ENCODE data around the gene C17orf75.

Gene C17orf75

DNA sequence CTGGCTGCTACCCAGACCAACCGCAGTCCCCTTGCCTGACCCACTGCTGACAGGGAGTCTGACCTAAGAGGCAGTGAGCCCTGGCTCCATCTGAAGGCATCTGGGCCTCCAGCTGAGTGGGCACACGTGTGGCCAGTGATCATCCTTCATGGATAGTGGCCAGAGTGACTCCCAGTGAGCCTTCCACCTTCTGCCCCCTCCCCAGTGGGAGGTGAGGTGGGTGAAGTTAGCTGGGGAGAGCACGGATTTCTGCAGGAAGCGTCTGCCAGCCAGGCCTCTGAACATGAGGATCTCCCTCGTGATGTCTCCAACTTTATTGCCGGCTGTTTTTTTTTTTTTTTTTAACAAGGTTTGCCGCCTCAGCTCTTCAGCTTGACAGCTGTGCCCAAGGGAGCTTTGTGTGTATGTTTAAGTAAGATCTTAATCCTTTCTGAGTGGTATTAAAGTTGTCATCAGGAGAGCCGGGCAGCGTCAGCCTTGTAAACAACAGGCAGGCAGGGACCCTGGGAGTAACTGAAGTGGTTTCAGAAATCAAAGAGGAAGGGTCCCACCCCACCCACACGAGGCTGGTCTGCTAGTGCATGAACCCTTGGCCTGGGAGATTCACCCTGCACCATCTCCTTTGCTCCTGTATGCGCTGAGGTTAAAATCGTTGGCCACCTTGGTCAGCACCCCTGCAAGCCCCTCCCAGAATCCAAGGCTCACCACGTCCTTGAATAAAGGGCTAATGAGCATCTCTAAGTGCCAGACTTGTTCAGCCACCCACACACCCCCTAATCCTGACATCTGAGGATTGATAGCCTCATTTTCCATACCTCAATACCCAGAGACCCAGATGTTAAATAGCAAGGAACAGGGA is 43.0 kb downstream of the C17orf75 start:
- peaks cover 37% of the 10 kb centered on the region for H3K36me3 ChIP-seq
- H3K4me3 ChIP-seq (ENCODE audit: low read depth, low read length) = peak overlapping the region; percentile 25
- H3K9me3 ChIP-seq (ENCODE audit: severe bottlenecking) = no peaks in the 10 kb centered on the region
- DNase-seq = peak; percentile 86
- H3K27me3 ChIP-seq (ENCODE audit: insufficient read depth, low read depth, severe bottlenecking) = no peaks in the 10 kb centered on the region
- TF ChIP-seq, protein P1, sequence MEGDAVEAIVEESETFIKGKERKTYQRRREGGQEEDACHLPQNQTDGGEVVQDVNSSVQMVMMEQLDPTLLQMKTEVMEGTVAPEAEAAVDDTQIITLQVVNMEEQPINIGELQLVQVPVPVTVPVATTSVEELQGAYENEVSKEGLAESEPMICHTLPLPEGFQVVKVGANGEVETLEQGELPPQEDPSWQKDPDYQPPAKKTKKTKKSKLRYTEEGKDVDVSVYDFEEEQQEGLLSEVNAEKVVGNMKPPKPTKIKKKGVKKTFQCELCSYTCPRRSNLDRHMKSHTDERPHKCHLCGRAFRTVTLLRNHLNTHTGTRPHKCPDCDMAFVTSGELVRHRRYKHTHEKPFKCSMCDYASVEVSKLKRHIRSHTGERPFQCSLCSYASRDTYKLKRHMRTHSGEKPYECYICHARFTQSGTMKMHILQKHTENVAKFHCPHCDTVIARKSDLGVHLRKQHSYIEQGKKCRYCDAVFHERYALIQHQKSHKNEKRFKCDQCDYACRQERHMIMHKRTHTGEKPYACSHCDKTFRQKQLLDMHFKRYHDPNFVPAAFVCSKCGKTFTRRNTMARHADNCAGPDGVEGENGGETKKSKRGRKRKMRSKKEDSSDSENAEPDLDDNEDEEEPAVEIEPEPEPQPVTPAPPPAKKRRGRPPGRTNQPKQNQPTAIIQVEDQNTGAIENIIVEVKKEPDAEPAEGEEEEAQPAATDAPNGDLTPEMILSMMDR (IDR thresholded peaks at IDR 0.05; ENCODE audit: low read depth, low read length) = no peak
- H3K27ac ChIP-seq = peak overlapping the region; percentile 95

DNA sequence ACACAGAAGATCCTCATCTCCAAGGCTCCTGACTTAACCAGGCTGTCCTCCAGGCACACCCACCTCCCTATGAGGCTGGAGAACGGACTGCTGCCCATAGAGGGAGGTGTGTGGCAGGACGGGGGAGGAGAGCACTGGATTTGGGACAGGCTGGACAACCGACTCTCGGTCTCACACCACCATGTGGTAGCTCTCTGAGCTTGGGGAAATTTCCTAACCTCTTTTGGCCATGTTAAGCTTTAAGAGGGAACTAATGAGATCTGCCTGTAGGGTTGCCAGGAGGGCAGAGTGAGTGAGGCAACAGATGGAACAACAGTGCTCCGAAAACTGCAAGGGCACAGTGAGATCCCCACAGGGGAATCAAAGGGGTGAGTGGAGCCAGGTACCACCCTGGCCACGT is 43.7 kb downstream of the C17orf75 start:
- Histone ChIP-seq H3K27ac (peak overlapping the region; percentile 95), H3K4me3 (ENCODE audit: low read depth, low read length) (peak overlapping the region; percentile 25)
- DNase-seq = peak; percentile 70

DNA sequence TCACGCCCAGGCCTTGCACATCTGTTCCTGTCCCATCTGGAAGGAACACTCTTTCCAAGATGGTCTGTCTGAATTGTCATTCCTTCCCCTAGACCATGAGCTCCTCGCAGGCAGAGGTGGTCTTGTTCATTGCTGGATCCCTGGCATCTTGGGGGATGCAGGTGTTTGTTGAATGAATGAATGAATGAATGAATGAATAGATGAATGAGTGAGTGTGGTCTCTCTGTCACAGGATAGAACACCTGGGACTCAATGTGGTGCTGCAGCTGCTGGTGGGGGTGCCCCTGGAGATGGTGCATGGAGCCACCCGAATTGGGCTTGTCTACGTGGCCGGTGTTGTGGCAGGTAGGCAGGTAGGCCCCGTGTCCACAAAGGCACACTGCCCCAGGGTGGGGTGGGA is 44.1 kb downstream of the C17orf75 start:
- Histone ChIP-seq H3K9me3 (ENCODE audit: severe bottlenecking) (no peaks in the 10 kb centered on the region), H3K27ac (peak overlapping the region; percentile 95), H3K4me3 (ENCODE audit: low read depth, low read length) (no peak overlapping the region), H3K36me3 (peaks cover 34% of the 10 kb centered on the region), H3K27me3 (ENCODE audit: insufficient read depth, low read depth, severe bottlenecking) (no peaks in the 10 kb centered on the region)
- no peak for DNase-seq
- TF ChIP-seq, protein P1 (IDR thresholded peaks at IDR 0.05; ENCODE audit: low read depth, low read length) = no peak

More for the DNA sequence above, 43.7 kb downstream of the C17orf75 start:
- Histone ChIP-seq H3K36me3 (peaks cover 36% of the 10 kb centered on the region), H3K9me3 (ENCODE audit: severe bottlenecking) (no peaks in the 10 kb centered on the region), H3K27me3 (ENCODE audit: insufficient read depth, low read depth, severe bottlenecking) (no peaks in the 10 kb centered on the region)
- TF ChIP-seq, protein P1 (IDR thresholded peaks at IDR 0.05; ENCODE audit: low read depth, low read length) = peak; percentile 31; the same call in 1 of the 2 replicates

DNA sequence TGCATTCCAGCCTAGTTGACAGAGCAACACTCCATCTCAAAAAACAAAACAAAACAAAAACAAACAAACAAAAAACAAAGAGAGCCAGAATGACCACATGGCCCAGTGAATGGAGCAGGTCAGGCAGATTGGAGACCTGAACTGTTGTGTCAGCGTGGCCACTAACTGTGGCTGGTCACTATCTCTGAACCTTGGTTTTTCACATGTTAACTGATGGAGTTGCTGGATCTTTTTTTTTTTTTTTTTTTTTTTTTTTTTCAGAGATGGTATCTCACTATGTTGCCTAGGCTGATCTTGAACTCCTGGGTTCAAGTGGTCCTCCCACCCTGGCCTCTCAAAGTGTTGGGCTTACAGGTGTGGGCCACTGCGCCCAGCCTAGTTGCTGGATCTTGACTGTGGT is 44.5 kb downstream of the C17orf75 start:
- H3K36me3 ChIP-seq = peaks cover 34% of the 10 kb centered on the region
- H3K4me3 ChIP-seq (ENCODE audit: low read depth, low read length) = no peak overlapping the region
- DNase-seq = no peak
- no peaks in the 10 kb centered on the region for H3K27me3 ChIP-seq (ENCODE audit: insufficient read depth, low read depth, severe bottlenecking)
- no peaks in the 10 kb centered on the region for H3K9me3 ChIP-seq (ENCODE audit: severe bottlenecking)
- TF ChIP-seq, protein P1 (IDR thresholded peaks at IDR 0.05; ENCODE audit: low read depth, low read length) = no peak
- peak overlapping the region; percentile 95 for H3K27ac ChIP-seq

DNA sequence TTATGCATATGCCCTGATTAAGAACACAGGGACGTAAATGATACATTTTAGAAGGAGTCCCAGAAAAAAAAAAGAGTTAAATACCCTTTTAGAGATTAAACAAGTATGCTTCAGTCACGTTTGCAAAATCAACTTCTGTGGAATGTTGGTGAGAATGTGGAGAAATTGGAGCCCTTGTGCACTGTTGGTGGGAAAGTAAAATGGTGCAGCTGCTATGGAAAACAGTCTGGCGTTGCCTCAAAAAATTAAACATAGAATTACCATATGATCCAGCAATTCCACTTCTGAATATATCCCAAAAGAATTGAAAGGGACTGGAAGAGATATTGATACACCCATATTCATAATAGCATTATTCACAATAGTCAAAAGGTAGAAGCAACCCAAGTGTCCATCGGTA is 49.9 kb downstream of the C17orf75 start:
- TF ChIP-seq, protein P1 (IDR thresholded peaks at IDR 0.05; ENCODE audit: low read depth, low read length) = no peak
- H3K27ac ChIP-seq = no peak overlapping the region
- H3K9me3 ChIP-seq (ENCODE audit: severe bottlenecking) = no peaks in the 10 kb centered on the region
- H3K27me3 ChIP-seq (ENCODE audit: insufficient read depth, low read depth, severe bottlenecking) = no peaks in the 10 kb centered on the region
- peaks cover 40% of the 10 kb centered on the region for H3K36me3 ChIP-seq
- no peak overlapping the region for H3K4me3 ChIP-seq (ENCODE audit: low read depth, low read length)
- DNase-seq = no peak

Measured in WERI-Rb-1 (cell line).